GM12873 (cell line): ENCODE measurements around the gene PPARG.

Source experiments
- CTCF ChIP-seq: IDR thresholded peaks from 2 replicates; pipeline ENCODE4 v1.5.1; 2012; ENCODE audit warnings: low read depth, mild to moderate bottlenecking, moderate library complexity, low read length, control low read depth; ENCODE audit not compliant: insufficient read depth; ENCODE audit errors: missing control alignments

PPARG gene

GRCh38 chr3:12285003-12285555 is 3.8 kb upstream of the PPARG start:
- no peak for TF ChIP-seq CTCF

DNA sequence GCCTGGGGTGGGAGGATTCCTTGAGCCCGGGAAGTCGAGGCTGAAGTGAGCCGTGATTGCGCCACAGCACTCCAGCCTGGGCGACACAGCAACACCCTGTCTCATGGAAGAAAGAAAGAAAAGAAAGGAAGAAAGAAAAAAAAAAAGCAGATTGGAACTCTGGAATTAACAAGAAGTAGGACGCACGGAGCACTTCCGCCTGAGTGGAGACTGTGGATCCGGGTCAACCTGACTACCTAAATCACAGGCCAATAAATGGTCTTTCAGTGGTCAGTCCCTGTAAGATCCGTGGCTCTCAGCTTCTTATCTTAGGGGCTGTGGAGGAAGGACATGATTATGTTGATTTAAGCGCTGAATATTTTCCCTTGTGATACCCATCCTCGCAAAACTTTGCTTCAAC is 2.4 kb upstream of the PPARG start:
- no peak for TF ChIP-seq CTCF

DNA sequence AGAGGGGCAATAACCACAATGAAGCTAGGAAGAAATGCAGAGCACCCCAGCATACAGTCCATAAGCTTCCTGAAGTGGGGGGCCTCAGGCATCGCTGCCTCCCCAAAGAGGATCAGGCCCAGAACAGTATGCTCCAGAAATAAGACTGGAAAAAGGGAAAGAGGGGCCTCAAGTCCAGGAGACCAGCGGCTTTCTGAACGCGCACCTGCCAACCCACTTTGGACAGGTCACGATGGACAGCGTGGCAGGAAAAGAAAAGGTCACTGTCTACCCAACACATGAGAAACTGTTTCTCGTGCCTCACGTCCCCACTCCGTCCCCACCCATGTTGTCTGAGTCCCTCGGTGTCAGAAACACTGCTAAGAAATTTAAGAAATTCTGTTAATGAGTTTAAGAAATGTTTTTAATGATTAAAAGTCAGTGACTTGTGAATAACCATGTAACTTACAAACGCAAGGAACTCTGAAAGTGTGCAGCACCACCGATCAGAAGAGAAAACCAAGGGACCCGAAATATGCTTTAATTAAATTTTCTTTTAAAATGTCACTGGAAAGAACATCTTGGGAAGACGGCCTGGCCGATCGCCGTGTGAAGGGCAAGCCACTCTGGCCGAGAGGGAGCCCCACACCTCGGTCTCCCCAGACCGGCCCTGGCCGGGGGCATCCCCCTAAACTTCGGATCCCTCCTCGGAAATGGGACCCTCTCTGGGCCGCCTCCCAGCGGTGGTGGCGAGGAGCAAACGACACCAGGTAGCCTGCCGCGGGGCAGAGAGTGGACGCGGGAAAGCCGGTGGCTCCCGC is 1.7 kb upstream of the PPARG start:
- no peak for TF ChIP-seq CTCF

DNA sequence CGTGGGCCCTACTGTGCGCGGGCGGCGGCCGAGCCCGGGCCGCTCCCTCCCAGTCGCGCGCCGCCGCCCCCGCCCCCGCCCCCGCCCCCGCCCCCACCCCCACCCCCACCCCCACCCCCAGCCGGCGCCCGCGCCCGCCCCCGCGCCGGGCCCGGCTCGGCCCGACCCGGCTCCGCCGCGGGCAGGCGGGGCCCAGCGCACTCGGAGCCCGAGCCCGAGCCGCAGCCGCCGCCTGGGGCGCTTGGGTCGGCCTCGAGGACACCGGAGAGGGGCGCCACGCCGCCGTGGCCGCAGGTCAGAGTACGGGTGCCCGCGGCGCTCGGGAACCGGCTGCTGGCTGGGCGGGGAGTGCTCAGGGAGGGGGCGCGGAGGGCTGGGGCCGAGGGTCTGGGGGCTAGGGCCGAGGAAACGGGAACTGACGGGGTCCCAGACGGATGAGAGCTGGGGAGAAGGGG is 1.1 kb upstream of the PPARG start:
- no peak for TF ChIP-seq CTCF

- no peak for TF ChIP-seq CTCF
Observed at GRCh38 chr3:12289524-12289923, 654 bp downstream of the PPARG start.

DNA sequence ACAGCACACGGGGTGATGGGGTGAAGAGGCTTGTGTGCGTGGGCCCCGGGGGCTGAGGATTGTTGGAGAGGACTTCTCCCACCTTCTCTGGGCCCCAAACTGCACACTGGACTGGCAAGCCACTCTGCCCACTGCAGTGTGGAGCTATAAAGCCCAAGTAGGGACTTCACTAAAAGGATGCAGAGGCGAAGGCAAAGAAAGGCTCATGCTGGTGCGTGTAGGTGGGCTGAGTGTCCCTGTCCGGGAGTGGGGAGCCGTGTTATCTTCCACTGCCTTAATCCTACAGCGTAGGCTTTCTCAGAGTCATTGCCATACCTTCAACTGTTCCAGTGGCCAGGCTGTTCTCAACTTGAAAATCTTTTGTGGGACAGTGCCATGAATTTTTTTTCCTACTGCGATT is 3.9 kb downstream of the PPARG start:
- TF ChIP-seq CTCF = no peak

DNA sequence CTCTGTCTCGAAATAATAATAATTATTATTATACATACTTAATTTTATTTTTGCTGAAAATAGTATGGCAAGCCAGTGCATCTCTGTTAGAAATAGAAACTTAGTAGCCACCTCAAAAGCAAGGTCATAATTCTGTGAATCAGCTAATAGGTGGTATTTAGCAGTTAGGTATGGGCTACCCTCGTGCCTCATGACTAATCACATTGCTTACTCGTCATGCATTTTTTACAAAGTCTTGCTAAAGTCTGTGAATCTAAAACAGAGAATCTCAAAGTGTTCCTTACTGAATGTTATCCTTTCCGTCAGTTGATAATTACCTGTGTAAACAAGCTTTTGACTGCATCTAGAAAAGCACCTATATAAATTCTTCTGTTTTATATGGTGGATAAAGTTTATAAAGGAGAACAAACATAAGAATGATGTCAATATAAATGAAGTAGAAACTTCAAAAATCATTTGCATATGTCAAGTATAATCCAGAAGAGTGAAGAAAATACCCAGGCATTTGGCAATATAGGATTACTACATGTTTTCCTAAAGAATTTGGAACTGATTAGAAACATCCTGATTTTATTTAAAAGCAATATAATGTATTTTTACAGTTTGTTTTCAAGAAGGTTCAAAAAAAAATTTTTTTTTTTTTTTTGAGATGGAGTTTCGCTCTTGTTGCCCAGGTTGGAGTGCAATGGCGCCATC is 6.2 kb downstream of the PPARG start:
- TF ChIP-seq CTCF = no peak
